NCI-H460 (cell line): ENCODE results near the gene DEFB128. TPM values are rescaled to one million over a fixed set of nuclear protein-coding genes. Genes with fewer than 3 reads are reported as not detected.
"Not testable (repeated sequence)": the region's sequence is repeated elsewhere in the genome, so short reads cannot be mapped to it uniquely, and the experiment has no call there.

ENCODE experiments used
- DNase-seq: peaks from one replicate; pipeline ENCODE4 v3.0.0-alpha.2; 2016; ENCODE audit warnings: low read depth; ENCODE audit errors: extremely low read depth
- polyA plus RNA-seq: library from polyadenylated mRNA; depleted of rRNA; stranded (reverse); fragments of >200 nt; gene quantifications from 2 replicates; pipeline ENCODE4 v1.2.3, GENCODE V29; 2014; cell fraction: nucleus; rRNA removed
- total RNA-seq: library from RNA; depleted of rRNA; stranded (reverse); fragments of >200 nt; shearing (Covaris generic); gene quantifications from 2 replicates; pipeline ENCODE4 v1.2.3, GENCODE V29; 2014; rRNA removed

The DEFB128 gene
- total RNA-seq: not detected in 2 replicates
- not detected in 2 replicates for polyA plus RNA-seq

DNA sequence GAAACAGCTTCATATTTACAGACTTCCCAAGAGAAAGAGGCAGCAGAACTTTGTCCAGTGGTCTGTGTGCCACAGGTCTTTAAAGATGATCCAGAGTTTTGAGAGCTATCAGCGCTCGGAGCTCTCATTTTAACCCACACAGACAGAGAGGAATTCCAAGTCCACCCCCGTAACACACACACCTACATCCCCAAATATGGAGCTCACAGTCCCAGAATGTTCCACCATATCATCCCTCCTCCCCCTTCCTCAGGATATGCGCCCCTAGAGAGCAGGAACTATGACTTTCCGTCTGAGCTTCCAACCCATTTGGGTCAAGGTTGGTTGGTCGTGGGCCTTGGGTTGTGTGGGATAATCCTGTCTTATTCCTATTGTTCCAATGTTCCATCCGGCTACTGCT is at the start of gene DEFB128:
DEFB128 (minus strand) TSS at position 101 of the 400 bp plus-strand sequence; CDS start at position 13, 88 bp downstream.
- no peak for DNase-seq

DNA sequence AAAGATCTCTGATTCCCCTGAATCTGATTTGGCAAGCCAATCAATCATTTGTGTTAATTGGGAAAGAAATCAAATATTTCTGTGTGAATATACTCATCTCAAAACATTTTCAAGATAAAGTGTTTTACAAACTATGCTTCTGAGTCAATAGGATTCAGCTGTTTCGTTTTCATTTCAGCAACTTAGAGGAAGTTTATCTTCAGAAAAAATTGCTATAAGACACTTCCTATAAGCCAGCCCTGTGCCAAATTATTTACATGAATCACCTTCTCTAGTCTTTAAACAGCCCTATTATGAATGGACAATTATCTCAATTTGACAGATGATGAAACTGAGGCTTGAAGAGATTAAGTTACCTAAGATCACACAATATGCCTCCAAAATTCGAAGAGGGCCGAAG is 48.4 kb upstream of the DEFB128 start:
- no peak for DNase-seq

DNA sequence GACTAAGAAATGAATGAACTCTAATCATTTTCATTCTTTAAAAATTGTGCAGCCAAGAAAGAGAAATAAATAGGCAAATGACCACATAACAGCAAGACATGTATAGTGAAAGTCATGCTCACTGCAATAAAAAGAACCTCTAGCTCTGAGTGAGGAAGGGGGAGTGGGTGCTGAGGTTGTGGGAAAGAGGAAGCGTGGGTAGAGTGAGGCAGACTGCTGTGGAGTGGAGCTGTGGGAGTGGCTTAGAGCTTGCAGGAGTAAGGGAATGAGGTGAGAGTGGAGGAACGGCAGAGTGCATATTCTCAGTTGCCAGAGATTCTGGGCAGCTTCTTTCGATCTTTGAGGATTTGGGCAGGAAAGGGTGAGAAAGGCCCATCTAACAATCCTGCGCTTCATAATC is 48.0 kb upstream of the DEFB128 start:
- DNase-seq: no peak

DNA sequence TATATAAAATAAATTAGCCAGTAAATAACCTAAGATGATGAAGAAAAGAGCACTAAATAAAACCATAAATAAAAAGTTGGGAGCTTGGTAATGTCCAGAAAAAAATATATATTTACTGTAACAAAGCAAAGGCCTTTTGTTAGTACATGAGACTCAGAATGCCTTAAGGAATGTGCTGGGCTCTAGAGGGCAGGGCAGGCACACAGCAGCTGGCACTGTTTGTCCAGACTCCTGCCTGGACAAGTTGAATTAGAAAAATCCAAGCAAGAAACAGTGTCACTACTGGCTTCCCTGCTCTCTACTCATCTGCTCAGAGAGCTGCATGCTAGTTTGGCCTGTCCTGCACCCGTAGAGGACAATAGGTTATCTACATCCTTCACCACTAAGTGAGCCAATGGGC is 46.4 kb upstream of the DEFB128 start:
- peak; percentile 15 for DNase-seq

DNA sequence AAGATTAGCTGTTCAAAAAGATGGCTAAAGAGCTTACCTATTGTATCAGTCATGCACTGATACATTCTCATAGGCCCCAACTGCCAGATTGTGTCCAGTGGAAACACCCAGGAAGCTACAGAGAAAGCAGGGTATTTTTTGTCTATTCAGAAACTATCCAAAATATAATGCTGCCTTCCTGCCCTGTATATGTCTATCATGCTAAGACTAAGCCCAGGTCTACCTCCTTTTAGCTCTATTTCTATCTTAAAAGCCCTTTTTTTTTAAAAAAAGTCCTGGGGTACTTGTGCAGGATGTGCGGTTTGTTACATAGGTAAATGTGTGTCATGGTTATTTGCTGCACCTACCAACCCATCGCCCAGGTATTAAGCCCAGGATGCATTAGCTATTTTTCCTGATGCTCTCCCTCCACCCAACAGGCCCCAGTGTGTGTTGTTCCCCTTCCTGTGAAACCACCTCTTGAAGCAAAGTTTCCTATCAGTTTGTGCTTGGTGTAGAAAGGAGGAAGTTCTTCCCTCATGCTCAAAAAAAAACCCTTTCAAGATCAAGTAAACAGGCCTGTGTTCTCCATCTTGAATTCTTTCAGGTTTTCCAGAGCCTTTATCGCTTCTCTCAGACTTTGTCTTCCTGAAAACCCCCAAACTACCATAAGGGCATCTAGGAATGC is 38.1 kb upstream of the DEFB128 start:
- DNase-seq: no peak

DNA sequence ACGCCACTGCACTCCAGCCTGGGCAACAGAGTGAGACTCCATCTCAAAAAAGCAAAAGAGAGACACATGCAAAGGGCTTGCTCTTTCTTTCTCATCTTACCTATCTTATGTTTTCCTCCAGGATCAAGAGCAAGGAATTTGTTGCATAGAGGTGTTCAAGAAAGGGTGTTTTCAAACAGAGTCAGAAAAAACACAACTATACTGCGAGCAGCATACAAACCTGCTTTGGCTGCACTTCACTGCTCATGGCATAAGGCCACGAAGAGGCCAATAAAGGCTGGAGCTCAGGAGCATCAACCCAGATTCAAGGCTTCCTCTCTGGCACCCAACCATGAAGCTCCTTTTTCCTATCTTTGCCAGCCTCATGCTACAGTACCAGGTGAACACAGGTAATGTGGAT is 37.4 kb upstream of the DEFB128 start, which contains the start of gene DEFB129:
DEFB129 (plus strand) TSS at position 301 of the 400 bp plus-strand sequence; CDS start at position 332, 31 bp downstream.
- no peak for DNase-seq

DNA sequence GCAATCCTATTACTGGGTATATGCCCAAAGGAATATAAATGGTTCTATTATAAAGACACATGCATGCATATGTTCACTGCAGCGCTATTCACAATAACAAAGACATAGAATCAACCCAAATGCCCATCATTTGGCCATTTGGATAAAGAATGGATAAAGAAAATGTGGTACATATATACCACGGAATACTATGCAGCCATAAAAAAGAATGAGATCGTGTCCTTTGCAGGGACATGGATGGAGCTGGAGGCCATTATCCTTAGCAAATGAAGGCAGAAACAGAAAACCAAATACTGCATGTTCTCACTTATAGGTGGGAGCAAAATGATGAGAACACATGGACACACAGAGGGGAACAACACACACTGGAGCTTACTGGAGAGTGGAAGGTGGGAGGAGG is 36.4 kb upstream of the DEFB128 start:
- not testable (repeated sequence) for DNase-seq

DNA sequence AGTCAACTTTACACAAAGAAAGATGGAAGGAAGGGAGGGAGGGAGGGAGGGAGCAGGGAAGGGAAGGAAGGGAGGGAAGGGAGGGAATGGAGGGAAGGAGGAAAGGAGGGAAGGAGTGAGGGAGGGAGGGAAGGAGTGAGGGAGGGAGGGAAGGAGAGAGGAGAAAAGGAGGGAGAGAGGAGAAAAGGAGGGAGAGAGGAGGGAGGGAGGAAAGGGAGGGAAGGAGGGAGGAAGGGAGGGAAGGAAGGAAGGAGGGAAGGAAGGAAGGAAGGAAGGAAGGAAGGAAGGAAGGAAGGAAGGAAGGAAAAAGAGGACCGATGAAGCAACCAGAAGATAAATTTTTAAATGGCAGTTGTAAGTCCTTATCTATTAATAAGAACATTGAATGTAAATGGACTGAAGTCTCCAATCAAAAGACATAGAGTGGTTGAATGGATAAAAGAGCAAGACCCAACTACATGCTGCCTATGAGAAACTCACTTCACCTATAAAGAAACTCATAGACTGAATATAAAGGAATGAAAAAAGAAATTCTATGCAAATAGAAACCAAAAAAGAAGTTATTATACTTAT is 31.8 kb upstream of the DEFB128 start:
- DNase-seq: no peak

DNA sequence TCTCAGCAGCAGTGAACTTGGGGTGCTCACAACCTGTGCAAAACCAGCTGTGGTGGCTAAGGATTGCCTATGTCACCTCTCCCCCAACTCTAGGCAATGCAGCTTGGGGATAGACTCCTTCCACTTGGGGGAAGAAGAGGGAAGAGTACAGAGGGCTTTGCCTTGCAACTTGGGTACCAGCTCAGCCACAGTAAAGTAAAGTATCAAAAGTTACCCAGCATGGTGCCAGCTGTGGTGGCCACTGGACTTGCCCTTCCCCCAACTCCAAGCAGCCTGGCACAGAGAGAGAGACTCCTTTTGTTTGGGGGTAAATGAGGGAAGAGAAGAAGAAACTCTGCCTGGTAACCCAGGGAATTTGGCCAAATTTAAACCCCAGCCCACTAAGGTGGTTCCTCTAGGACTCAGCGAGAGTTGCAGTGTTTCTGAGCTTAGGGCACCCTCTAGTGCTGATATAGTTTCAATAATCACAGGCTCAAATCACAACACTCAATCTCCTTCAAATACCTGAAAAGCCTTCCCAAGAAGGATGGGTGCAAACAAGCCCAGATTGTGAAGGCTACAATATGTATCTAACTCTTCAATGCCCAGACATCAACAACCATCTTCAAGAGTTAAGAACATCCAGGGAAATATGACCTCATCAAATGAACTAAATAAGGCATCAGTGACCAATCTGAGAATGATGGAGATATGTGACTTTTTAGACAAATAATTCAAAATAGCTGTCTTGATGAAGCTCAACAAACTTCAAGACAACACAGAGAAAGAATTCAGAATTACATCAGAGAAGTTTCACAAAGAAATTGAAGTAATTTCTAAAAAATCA is 30.0 kb upstream of the DEFB128 start:
- peak; percentile 22 for DNase-seq

DNA sequence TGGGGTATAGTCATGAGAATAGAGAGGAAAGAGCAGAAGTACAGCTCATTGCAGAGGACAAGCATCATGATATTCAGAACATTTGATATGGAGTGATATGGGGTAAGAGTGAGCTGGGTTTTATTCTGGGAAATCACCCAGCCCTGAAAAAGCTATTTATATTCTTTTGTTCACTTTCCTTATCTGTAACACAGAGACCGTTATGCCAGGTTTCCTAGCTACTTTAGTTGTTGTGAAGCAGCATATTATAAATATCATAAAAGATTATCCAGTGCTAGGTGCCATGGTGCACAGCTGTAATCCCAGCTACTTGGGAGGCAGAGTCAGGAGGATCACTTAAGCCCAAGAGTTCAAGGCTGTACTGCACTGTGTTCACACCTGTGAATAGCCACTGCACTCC is 27.8 kb upstream of the DEFB128 start:
- DNase-seq: no peak

DNA sequence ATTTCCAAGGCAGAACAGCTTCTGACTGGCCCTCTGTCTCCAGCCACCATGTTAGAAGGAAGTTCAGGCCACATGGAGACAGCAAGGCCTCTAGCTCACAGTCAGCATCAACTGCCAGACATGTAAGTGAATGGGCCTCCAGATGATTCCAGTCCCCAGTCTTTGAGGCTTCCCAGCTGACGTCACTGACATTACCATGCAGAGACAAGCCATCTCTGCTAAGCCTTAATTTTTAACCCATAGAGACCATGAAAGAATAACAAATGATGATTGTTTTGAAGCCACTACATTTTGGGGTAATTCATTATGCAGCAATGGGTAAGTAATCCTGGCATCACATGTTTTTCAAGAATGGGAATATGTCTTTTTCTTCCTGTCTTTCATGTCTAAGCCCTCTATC is 26.3 kb upstream of the DEFB128 start:
- no peak for DNase-seq

DNA sequence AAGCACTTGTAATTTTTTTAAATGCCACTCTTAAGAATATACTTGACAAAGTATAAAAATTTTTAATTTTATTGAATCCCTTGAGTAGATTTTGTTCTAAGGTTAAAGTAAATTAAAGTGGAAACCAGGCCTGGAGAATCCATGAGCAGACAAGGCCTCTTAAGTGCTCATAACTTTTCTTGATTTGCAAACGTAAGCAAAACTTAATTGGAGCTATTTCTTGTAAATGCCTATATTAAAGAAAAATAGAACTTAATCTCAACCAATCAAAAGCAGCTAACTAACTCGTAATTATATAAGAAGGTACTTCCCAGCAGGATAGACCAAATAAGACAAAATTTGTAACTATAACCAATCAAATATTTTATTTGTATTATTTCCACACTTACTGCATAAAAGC is 24.9 kb upstream of the DEFB128 start:
- DNase-seq: no peak

DNA sequence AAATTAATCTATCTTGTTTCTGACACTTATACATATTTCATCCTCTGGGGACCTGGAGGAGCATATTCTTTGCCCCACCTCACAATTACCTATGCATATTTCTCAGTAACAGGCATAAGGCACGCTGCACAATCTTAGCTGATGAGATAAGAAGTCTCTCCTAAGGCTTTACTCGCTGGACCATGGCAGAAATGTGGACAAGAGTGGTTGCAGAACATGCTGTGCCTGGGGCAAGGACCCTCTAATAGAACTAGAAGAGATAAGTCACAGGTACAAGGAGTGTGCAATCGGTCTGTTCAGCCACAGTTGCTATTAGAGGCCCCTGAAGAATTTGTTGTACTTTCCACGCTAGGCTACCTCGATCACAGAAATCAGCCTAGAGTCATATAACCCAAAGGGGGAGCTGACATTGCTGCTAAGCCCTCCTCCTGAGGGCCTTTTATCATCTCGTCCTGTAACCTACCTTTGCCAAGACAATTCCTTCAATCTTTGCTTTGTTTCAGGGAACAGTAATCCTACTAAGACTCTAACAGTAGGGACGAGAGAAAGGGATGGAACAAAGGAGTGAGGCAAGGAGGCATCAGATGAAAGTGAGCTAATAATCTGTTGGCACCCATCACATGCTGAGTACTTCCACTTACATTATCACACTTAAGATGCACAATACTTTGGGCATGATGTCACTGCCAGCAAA is 21.4 kb upstream of the DEFB128 start:
- no peak for DNase-seq

DNA sequence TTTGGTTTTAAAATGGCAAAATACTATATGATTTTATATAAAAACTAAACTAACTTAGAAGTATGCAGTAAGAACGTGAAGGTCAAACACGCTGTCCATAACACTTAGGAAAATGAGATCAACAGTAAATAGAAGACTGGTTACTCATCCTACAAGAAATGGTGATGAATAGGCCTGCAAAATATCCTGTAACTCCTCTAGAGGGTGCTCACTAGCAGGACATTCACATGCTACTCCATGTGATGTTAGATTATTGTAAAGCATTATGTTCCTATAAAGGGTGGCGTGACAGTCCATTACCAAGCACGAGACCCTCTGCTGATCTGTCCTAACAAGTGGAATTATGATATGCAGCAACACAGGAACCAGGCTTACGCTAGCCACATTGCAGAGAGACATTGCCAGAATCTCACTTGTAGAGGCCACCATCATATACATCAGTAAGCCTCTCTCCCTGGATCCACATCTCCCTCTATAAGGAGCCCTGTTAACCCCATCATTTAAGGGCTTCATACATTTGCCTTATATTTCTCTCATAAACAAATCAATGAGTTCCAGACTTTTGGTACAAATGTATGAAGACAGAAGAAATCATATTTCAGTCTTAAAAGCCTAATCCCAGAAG is 19.5 kb upstream of the DEFB128 start:
- DNase-seq: peak; percentile 59

DNA sequence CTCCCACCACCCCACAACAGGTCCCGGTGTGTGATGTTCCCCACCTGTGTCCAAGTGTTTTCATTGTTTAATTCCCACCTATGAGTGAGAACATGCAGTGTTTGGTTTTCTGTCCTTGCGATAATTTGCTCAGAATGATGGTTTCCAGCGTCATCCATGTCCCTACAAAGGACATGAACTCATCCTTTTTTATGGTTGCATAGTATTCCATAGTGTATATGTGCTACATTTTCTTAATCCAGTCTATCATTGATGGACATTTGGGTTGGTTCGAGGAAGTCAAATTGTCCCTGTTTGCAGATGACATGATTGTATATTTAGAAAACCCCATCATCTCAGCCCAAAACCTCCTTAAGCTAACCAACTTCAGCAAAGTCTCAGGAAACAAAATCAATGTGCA is 14.1 kb upstream of the DEFB128 start:
- not testable (repeated sequence) for DNase-seq

DNA sequence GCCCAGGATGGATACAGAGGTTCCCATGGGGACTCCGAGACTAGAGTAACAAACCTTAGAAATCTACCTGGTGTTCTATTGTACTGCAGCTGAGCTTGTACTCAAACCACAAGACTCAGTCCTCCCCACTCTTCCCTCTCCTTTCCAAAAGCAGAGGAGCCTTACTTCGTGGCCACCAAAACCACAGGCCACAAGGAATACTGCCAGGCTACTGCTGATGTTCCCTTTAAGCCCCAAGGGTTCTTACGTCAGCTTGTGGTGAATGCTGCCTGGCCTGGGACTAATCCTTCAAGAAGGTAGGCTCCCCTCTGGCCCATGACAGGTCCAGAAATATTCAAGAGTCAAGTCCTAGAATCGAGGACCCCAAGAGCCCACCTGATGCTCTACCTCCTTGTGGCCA is 10.5 kb upstream of the DEFB128 start:
- no peak for DNase-seq

DNA sequence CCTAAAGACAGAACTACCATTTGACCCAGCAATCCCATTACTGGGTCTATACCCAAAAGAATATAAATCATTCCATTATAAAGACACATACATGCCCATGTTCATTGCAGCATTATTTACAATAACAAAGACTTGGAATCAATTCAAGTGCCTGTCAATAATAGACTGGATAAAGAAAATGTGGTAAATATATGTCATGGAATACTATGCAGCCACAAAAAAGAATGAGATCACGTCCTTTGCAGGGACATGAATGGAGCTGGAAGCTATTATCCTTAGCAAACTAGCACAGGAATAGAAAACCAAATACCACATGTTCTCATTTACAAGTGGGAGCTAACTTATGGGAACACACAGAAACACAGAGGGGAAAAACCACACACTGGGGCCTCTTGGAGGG is 8.7 kb upstream of the DEFB128 start:
- DNase-seq: no peak

DNA sequence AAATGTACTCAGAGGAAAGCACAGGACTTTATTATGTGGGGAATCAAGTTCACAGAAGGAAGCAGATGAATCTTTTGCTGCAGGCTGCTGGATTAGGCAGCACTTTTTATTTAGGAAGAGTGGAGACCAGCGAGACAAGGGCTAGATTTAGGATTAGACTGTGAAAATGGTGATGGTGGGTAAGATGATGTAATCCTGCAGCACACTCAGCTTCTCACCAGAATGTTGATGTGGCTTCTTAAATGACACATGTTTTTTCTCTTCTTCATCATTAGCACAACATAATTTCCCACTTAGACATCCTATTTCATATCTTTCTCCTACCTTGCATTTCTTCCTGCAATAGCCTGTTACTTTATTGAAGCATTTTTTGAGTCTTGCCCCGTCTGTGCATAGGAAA is 1.8 kb downstream of the DEFB128 start:
- DNase-seq: no peak

DNA sequence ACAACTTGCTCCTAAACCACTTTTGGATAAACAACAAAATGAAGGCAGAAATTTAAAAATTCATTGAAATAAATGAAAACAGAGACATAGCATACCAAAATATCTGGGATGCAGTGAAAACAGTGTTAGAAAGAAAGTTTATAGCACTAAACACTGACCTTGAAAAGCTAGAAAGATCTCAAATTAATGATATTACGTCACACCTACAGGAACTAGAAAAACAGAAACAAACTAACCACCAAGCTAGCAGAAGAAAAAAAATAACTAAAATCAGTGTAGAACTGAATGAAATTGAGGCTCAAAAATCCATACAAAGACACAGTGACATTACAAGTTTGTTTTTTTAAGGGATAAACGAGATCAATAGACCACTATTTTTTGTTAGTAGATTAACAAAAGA is 5.2 kb downstream of the DEFB128 start:
- DNase-seq: no peak

DNA sequence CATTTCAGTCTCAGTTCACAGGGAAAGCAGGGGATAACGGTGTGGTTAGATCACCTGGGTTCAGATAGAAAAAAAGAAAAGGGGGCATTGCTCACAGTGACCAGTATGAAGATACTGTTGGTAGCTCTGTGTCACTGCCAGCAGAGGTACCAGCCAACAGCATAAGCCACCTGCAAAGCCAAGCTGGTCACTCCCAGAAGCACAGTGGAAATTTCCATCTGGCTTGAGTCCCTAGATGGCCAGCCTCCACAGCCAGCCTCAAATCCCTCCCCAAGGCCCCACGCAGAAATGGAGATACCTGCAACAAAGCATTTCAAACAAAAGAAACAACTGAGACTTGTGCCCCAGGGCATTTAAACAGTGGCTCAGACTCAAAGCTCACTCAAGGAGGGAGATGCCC is 20.6 kb downstream of the DEFB128 start:
- no peak for DNase-seq

DNA sequence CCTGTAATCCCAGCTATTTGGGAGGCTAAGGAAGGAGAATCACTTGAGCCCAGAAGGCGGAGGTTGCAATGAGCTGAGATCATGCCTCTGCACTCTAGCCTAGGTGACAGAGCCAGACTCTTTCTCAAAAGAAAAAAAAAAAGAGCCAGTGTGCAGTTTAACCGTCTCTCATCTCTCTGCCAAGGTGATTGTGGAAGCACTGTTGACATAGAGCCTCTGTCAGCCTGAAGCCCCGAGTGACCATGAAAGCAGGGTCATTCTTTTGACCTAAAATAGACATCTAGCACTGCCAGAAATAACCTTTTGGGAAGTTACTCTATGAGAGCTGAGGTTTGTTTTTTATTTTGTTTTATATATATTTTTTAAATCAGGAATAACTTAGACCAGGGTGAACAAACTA is 24.9 kb downstream of the DEFB128 start:
- DNase-seq: no peak
